Fibroblast of skin of left quadriceps (primary cell): ENCODE measurements around the gene MRPS22.

Experiments
- DNase-seq, 2 experiments: peaks; one replicate each; pipeline ENCODE4 v3.0.0-alpha.2; 2013; ENCODE audit warnings: low read depth in 2 of 2

Gene MRPS22

DNA sequence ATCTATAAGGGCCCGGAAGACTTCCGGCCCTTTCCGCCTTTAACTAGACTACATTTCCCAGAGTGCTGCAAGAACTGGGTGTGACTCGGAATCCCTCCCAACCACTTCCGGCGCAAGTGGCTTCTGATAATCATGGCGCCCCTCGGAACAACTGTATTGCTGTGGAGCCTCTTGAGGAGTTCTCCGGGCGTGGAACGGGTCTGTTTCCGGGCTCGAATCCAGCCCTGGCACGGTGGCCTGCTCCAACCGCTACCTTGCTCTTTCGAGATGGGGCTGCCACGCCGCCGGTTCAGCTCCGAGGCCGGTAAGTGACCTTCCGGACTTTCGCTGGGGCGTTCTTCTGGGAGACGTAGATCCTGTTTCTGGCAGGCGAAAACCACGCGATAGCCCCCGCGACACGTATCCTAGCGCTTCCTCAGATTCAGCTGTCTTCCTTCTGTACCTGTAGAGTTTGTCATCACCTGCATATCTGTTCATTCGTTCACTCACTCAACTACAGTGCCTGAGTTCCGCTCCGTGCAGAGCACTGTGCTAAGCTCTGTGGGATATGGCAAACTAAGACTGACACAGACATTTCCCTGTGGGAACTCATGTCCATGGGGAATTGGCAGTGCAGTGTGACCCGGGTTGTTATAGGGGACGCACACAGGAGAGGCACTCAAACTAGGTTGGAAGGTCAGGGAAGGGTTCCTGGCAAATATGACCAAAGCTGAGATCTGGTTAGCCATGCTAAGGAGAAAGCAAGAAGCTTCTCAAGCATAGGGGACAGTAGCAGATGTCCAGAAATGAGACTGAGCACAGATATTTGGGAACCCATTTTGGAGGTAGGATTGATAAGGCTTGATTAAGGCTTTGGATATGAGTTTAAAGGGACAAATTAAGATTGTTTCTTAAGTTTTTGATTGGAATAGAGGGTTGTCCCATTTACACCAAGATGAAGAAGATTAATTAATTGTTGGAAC, at the start of gene MRPS22:
Gene MRPS22 (plus strand): TSS at position 126 of the 962 bp plus-strand sequence. CDS start 7 bp downstream, at position 133.
- DNase-seq = peak; percentile 69 to 71

- no peak for DNase-seq
Measured at GRCh38 chr3:139295040-139295439, 48.8 kb upstream of the MRPS22 start.

DNA sequence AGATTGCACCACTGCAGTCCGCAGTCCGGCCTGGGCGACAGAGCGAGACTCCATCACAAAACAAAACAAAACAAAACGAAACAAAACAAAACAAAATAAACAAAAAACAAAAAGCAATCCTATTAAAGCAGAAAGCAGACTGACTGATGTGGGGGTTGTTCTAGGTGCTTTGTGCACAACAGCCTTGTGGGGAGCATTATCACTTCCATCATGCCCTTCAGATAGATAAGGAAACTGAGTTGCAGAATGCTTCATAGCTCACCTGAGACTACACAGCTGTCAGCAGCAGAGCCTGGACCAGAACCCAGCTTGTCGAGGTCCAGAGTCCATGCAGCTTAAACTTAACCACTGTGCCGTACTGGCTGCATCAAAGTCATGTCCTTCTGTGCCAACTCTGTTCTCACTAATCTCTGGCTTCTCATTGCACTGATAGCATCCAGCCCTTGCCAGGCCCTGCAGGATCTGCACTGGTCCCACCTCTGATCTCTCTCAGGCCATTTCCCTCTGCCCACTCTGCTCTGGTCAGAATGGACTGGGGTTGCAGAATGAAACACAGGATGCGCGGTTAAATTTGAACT, 47.6 kb upstream of the MRPS22 start:
- no peak for DNase-seq

DNA sequence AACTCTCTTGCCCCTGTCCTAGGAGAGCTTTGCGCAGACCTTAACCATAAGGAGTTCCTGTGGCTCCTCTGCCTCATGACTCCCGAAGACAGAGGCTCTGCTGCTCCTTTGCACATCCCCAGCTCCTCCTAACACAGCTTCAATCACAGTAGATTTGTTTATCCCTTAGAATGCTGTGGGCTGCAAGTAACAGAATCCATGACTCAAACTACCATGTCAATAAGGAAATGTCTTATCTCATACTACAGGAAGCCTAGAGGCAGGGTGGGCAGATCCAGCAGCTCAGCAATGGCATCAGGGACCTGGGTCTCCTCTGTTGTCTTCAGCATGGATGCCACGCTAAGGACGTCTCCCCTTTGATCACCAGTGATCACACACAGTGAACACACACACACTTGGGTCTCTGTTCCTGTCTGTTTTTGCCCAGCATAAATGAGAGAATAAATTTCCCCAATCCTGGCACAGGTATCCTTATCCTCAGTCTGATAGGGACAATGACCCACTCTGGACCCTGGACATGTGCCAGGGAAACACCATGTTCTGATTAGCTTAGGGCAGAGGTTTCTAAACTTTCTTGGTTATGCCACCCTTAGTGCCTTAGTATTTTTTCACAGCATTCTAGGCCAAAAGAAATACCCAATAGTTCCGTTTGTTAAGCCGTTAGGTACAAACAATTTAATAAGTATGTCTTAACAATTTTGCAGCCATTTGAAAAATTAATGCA, 46.1 kb upstream of the MRPS22 start:
- DNase-seq = no peak

GRCh38 chr3:139299261-139300132, 44.3 kb upstream of the MRPS22 start:
- peak in 1 of 2 experiments; percentile 17 for DNase-seq

GRCh38 chr3:139300416-139300815, 43.4 kb upstream of the MRPS22 start:
- DNase-seq = no peak

- no peak for DNase-seq
Measured at GRCh38 chr3:139301183-139301582, 42.6 kb upstream of the MRPS22 start.

- DNase-seq = no peak
Measured at GRCh38 chr3:139301654-139302053, 42.2 kb upstream of the MRPS22 start.

DNA sequence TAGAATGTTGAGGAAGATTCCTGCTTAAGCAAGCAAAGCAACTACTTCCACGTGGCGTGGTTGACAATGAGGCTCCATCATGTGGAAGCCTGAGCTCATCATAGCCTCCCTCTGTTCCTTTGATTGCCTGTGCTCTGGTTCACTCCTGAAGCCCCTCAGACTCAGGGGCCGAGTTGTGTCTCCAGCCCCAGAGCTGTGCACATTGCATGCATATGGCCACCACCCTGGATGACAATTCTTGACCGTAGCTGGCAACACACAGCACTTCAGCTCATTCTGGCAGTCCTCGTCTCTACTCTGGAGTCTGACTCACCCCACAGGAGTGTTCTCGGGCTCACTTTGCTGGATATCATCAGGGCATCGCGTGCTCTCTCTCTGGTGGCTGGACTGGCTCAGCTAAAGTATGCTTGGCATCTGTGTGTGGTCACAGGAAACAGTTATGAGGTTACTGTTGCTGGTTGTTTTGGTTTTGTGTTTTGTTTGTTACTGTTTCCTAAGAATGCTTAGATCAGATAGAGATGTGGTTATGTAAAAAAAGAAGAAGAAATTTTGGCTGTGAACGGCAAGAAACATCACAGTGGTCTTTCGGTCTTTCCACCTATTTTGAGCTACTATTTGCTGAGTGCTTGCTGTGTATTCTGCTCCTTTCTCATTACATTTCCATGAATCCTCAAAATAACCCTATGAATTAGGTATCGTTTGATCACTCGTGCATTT, 41.6 kb upstream of the MRPS22 start:
- DNase-seq = peak; percentile 95 to 96

- no peak for DNase-seq
Measured at GRCh38 chr3:139302801-139303113, 41.1 kb upstream of the MRPS22 start.

DNA sequence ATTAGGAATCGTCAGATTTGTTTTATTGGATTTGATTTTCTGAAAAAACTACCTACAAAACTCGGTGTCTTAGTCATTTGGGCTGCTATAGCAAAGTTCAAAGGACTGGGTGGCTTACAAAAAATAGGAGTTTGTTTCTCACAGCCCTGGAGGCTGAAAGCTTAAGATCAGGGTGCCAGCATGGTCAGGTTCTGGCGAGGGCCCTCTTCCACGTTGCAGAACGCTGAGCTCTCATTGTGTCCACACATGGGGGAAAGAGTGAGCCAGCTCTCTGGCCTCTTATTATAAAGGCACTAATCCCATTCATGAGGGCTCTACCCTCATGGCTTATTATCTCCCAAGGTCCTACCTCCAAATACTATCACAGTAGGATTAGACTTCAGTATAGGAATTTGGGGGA, 40.6 kb upstream of the MRPS22 start:
- no peak for DNase-seq

DNA sequence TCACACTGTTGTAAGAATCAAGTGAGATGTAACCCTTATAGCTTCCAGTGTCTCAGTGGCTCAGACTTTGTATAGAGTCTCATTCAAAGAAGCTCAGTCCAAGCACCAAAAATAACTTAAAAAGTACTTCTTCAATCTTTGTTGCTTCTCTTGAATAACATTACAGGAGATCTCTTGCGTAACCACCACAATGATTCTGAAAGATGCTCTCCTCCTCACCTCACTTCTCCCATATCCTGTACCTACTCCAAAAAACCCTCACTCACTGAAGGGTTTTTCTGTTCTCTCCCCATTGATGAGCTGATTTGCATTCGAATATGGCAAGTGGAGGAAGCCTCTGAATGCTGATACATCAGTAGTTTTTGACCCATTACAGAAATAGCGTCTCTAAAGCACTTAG, 39.4 kb upstream of the MRPS22 start:
- DNase-seq = no peak

GRCh38 chr3:139306078-139306477, 37.7 kb upstream of the MRPS22 start:
- no peak for DNase-seq

- DNase-seq = no peak
Measured at GRCh38 chr3:139307072-139307491, 36.7 kb upstream of the MRPS22 start.

- DNase-seq = no peak
Measured at GRCh38 chr3:139307601-139308555, 35.9 kb upstream of the MRPS22 start.

DNA sequence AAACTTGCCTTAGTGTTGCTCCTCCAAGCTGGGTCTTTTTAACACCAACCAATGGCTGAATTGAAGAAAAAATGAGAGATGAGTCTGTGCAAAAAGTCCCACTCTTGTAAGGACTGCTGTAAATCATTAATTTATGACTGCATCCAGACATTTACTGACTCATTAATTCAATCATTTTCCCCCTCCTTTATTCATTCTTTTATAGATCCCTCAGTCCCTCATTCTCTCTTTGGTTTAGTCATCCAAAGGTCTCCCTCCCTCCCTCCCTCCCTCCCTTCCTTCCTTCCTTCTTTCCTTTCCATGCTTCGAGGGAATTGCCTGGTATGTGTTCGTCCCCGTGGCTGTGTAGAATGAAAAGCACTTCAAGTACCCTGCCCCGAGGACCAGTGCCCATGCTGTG, 35.3 kb upstream of the MRPS22 start:
- peak in 1 of 2 experiments; percentile 20 for DNase-seq

DNA sequence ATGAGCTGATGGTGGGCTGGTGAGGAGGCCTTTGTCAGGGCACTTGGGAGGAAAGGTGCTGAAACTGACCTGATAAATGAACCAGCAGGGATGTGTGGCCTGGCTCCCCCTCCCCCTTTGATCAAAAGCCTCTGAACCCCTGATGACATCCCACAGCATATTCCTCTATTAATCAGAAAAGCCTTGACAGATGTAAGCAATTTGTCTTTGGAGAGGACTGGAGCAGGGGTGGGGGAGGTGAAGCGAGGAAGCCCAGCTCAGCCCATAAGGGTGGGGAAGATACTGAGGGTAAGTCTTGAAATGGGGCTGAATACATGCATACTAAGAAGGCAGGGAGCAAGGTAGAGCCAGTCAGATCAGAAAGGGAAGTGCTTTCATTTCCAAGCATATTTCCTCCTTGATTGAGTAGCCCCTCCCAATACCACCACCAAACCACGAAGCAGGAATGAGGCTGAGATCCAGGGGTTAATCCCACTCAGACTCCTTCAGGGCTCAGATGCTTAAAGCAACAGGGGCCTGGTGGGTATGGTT, 34.7 kb upstream of the MRPS22 start:
- DNase-seq = peak; percentile 24 to 35

DNA sequence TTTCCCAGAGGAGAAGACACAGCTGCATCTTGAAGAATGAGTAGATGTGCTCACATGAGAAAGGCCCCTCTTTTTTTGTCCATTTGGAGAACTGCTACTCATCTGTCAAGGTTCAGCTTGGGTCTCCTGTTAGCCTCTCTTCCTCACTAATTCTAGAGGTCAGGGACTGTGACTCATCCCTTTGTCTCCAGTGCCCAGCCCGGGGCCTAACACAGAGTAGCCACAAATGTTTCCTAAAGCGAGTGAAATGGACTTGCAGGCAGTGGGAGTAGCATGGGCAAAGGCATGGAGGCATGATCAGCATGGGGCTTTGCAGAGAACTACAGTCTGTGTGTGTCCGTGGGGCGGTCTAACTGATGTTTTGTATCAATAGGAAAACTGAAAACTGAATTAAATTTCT, 33.9 kb upstream of the MRPS22 start:
- no peak for DNase-seq

DNA sequence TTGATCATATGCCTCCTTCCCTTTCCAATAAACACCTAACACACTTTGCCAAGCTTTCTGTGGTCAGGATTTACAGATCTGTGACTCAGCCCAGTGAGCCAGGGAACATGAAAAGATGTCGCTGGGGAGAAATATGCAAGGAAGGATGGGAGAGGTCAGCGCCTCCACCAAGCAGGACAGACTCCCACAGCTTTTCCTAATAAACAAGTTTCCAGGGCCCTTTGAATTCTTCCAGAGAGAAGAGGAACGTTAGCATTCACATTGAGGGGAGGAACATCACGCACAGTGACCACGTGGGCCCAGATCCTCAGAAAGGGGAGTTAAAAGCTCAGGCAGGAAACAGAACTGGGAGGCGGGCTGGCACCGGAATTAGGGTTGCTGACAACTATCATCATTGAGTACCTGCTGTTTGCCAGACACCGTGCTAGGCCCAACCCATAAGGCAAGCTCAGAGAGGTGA, 33.3 kb upstream of the MRPS22 start:
- DNase-seq = peak; percentile 82 to 83
